ENCODE measurements around the gene ALOX5AP. TPM values are rescaled to one million over a fixed set of nuclear protein-coding genes. Genes with fewer than 3 reads are reported as not detected.

Gene ALOX5AP
- total and polyA plus RNA-seq, 10 of the 15 experiments (the other 5 are each of a cell fraction or from before 2014, with no cell fraction given), result 45.9 to 426 (median 109) TPM

DNA sequence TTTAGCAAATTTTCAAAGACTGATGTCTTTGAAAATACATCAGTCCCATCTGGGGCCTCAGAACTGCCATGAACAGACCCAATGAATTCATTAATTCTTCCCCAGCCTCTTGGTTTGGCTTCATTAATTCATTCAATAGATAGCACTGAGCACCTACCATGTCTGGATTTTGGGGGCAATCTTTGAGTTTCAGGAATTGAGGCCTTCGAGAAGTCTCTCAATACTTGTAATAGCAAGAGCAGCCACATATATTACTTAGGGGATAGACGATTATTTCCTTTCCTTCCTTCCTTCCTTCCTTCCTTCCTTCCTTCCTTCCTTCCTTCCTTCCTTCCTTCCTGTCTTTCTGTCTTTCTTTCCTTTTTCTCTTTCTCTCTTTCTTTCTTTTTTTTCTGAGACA, 64.8 kb downstream of the ALOX5AP start:
- DNase-seq (ENCODE audit: low read depth, low spot score) (no peak), FAIRE-seq (no peak), ATAC-seq (no peak)
- in situ Hi-C loops (cut with MboI), result no loop called here
- TF ChIP-seq SREBF1 (IDR thresholded peaks at IDR 0.05; ENCODE audit: low read length) (no peak), STAT3 (IDR thresholded peaks at IDR 0.05; ENCODE audit: low read depth, low read length) (no peak), ZNF24 (IDR thresholded peaks at IDR 0.05) (0 out of 2 replicates have a peak, but pooled peaks have one; percentile 19), ETV6 (conservative IDR thresholded peaks at IDR 0.05 in 1 of 2, IDR thresholded peaks at IDR 0.05 in 1 of 2; ENCODE audit: borderline replicate concordance in 1 of 2, low read depth in 1 of 2) (peak in 1 of 2 experiments; percentile 73; a peak in 2 of 4 replicates)
- TF ChIP-seq, protein P1, sequence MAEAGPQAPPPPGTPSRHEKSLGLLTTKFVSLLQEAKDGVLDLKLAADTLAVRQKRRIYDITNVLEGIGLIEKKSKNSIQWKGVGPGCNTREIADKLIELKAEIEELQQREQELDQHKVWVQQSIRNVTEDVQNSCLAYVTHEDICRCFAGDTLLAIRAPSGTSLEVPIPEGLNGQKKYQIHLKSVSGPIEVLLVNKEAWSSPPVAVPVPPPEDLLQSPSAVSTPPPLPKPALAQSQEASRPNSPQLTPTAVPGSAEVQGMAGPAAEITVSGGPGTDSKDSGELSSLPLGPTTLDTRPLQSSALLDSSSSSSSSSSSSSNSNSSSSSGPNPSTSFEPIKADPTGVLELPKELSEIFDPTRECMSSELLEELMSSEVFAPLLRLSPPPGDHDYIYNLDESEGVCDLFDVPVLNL (IDR thresholded peaks at IDR 0.05; ENCODE audit: low read depth, low read length), result no peak
- no TSS peak for BruUV-seq (replicated peaks)
- ChIA-PET POLR2A (interaction anchor here (0.7 kb wide), 2 partner anchors 53 to 67 kb away, joined by 3 read pairs; no protein-coding TSS in a partner anchor), SMC1A (ENCODE audit: uncharacterized antibody, unreplicated experiment) (interaction anchor here (0.8 to 1.0 kb wide), 2 partner anchors 32 to 119 kb away, joined by 3 to 4 read pairs; no protein-coding TSS in a partner anchor), CTCF (no interaction called here), RAD21 (ENCODE audit: unreplicated experiment) (interaction anchor here (7.0 kb wide), 1 partner anchor 62 kb away, joined by 66 read pairs; the partner anchor contains the start of gene ALOX5AP)
- Histone ChIP-seq H3K27ac (ENCODE audit: control insufficient read depth, insufficient read depth) (no peak overlapping the region), H3K4me1 (ENCODE audit: control insufficient read depth, insufficient read depth, low read length) (peaks cover 11% of the 10 kb centered on the region), H3K79me2 (ENCODE audit: control insufficient read depth, insufficient read depth, low read length) (no peaks in the 10 kb centered on the region), H3K36me3 (ENCODE audit: control insufficient read depth in 2 of 2, insufficient read depth in 2 of 2, low read length in 1 of 2) (no peaks in the 10 kb centered on the region), H2AFZ (ENCODE audit: control insufficient read depth, low read depth, low read length) (no peak overlapping the region), H3K4me2 (ENCODE audit: control insufficient read depth, insufficient read depth) (no peak overlapping the region), H3K4me3 (no peak overlapping the region), H3K9me3 (replicated peaks; ENCODE audit: control insufficient read depth, insufficient read depth, low read length) (no peaks in the 10 kb centered on the region), H3K27me3 (replicated peaks in 1 of 2; ENCODE audit: control insufficient read depth in 2 of 2, insufficient read depth in 2 of 2, low read length in 1 of 2) (no peaks in the 10 kb centered on the region; a peak in 1 of 4 replicates), H3K9ac (ENCODE audit: control insufficient read depth, insufficient read depth, low read length) (no peak overlapping the region), H4K20me1 (ENCODE audit: control insufficient read depth, insufficient read depth) (no peaks in the 10 kb centered on the region)
- WGBS (ENCODE audit: insufficient coverage, insufficient replicate concordance, low lambda C conversion rate, missing lambda C conversion rate), result 43% methylated on average over 2 of the region's 2 CpGs
- intact Hi-C loops (cut with micrococcal nuclease; ENCODE audit: unreplicated experiment), result loop anchor here (5.0 kb wide), 2 partner anchors 333 to 668 kb away; partner anchors contain the start of gene HMGB1

Data from GM12878 (cell line).